HEK293 (cell line): ENCODE results near the gene NHERF2.
"Not testable (repeated sequence)": the region's sequence is repeated elsewhere in the genome, so short reads cannot be mapped to it uniquely, and the experiment has no call there.

Experiments
- TCF7L2 ChIP-seq: IDR thresholded peaks from 2 replicates; pipeline ENCODE4 v1.6.1; 2011; ENCODE audit warnings: low read depth, mild to moderate bottlenecking, inconsistent platforms, low read length, moderate library complexity, borderline replicate concordance
- YY1 ChIP-seq: fragments of 450-650 bp; formaldehyde crosslinking; IDR thresholded peaks from 2 replicates; pipeline ENCODE4 v1.5.1; 2018; ENCODE audit warnings: missing biosample characterization, missing genetic modification characterization
- ZBTB20 ChIP-seq: fragments of 450-650 bp; formaldehyde crosslinking; IDR thresholded peaks from 2 replicates; pipeline ENCODE4 v1.5.1; 2016; ENCODE audit warnings: missing biosample characterization, missing genetic modification characterization
- ZBTB48 ChIP-seq: fragments of 450-650 bp; formaldehyde crosslinking; IDR thresholded peaks from 2 replicates; pipeline ENCODE4 v1.5.1; 2016; ENCODE audit warnings: missing biosample characterization, missing genetic modification characterization
- ZBTB7A ChIP-seq: fragments of 450-650 bp; formaldehyde crosslinking; IDR thresholded peaks from 2 replicates; pipeline ENCODE4 v1.5.1; 2016; ENCODE audit warnings: low read depth, missing biosample characterization, missing genetic modification characterization
- ZIC2 ChIP-seq: fragments of 450-650 bp; formaldehyde crosslinking; IDR thresholded peaks from 2 replicates; pipeline ENCODE4 v1.5.1; 2016; ENCODE audit warnings: missing biosample characterization, missing genetic modification characterization
- ZNF121 ChIP-seq: fragments of 450-650 bp; formaldehyde crosslinking; IDR thresholded peaks from 2 replicates; pipeline ENCODE4 v1.5.1; 2016; ENCODE audit warnings: missing biosample characterization, missing genetic modification characterization
- ZNF19 ChIP-seq: fragments of 450-650 bp; formaldehyde crosslinking; IDR thresholded peaks from 2 replicates; pipeline ENCODE4; 2016; ENCODE audit warnings: missing biosample characterization, missing genetic modification characterization, low read depth
- ZNF248 ChIP-seq: fragments of 450-650 bp; formaldehyde crosslinking; IDR thresholded peaks from 2 replicates; pipeline ENCODE4 v1.5.1; 2017; ENCODE audit warnings: missing biosample characterization, missing genetic modification characterization
- ZSCAN30 ChIP-seq: fragments of 450-650 bp; IDR thresholded peaks from 2 replicates; pipeline ENCODE4 v1.5.1; 2018; ENCODE audit warnings: missing biosample characterization, mild to moderate bottlenecking, missing genetic modification characterization, moderate library complexity
- TF ChIP-seq, protein P1 (sequence below): fragments of 450-650 bp; formaldehyde crosslinking; IDR thresholded peaks from 2 replicates; pipeline ENCODE4 v1.5.1; 2016; ENCODE audit warnings: missing biosample characterization, missing genetic modification characterization

DNA sequence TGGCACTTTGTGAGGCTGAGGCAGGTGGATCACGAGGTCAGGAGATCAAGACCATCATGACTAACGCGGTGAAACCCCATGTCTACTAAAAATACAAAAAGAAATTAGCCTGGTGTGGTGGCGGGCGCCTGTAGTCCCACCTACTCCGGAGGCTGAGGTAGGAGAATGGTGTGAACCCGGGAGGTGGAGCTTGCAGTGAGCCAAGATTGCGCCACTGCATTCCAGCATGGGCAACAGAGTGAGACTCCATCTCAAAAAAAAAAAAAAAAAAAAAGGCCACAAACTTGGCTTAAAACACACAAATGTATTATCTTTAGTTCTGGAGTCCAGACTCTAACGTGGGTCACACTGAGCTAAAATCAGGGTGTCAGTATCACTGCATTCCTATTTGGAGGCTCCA is 15.0 kb upstream of the NHERF2 start:
- TF ChIP-seq ZBTB7A; ZNF19 (tag by site-specific recombination); TCF7L2; ZNF121 (tag by site-specific recombination); ZIC2; ZNF248 (tag by site-specific recombination); ZBTB48; ZSCAN30 (tag by site-specific recombination); YY1 (tag by site-specific recombination); ZBTB20 (tag by site-specific recombination): not testable (repeated sequence)
- TF ChIP-seq, protein P1, sequence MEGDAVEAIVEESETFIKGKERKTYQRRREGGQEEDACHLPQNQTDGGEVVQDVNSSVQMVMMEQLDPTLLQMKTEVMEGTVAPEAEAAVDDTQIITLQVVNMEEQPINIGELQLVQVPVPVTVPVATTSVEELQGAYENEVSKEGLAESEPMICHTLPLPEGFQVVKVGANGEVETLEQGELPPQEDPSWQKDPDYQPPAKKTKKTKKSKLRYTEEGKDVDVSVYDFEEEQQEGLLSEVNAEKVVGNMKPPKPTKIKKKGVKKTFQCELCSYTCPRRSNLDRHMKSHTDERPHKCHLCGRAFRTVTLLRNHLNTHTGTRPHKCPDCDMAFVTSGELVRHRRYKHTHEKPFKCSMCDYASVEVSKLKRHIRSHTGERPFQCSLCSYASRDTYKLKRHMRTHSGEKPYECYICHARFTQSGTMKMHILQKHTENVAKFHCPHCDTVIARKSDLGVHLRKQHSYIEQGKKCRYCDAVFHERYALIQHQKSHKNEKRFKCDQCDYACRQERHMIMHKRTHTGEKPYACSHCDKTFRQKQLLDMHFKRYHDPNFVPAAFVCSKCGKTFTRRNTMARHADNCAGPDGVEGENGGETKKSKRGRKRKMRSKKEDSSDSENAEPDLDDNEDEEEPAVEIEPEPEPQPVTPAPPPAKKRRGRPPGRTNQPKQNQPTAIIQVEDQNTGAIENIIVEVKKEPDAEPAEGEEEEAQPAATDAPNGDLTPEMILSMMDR (tag by site-specific recombination), result not testable (repeated sequence)
